DND-41 (cell line): ENCODE results near the gene C1orf35.

Experiments used
- CTCF ChIP-seq: IDR thresholded peaks from 2 replicates; pipeline ENCODE4 v1.5.1; 2012; ENCODE audit warnings: borderline replicate concordance, low read length, moderate library complexity, mild to moderate bottlenecking; ENCODE audit not compliant: poor library complexity, severe bottlenecking; ENCODE audit errors: extremely low read depth
- EZH2 ChIP-seq: IDR thresholded peaks from 3 replicates; pipeline ENCODE4 v1.6.1; 2012; ENCODE audit warnings: borderline replicate concordance, low read depth, mild to moderate bottlenecking, moderate library complexity, low read length, inconsistent platforms; ENCODE audit not compliant: severe bottlenecking

- no peak for TF ChIP-seq CTCF
- TF ChIP-seq EZH2: no peak
Observed at GRCh38 chr1:228094432-228095016, 8.6 kb downstream of the C1orf35 start.
